CD4-positive, alpha-beta memory T cell (primary cell): ENCODE data around the gene PTPRD. TPM values are rescaled to one million over a fixed set of nuclear protein-coding genes. Genes with fewer than 3 reads are reported as not detected.

Source experiments
- CTCF ChIA-PET: fragments of 350-600 bp; sonication (Branson Sonifier 250); formaldehyde crosslinking; loops from one replicate; lab custom pipeline; 2021; ENCODE audit warnings: inconsistent platforms; ENCODE audit not compliant: partially characterized antibody; lab: Charles Lee
- POLR2A ChIA-PET: fragments of 350-600 bp; sonication (Branson Sonifier 250); formaldehyde crosslinking; loops from one replicate; lab custom pipeline; 2021; ENCODE audit not compliant: partially characterized antibody; lab: Charles Lee
- DNase-seq, 5 donors: peaks; one replicate each; pipeline versions ENCODE4 v3.0.0 to v3.0.0-alpha.2; 2020 to 2022; ENCODE audit warnings: mixed read lengths in 1 of 5
- H3K27ac ChIP-seq: one replicate; pipeline ENCODE4 v1.7.0; 2013; ENCODE audit warnings: low read depth, low read length
- H3K27me3 ChIP-seq: 2 replicates; pipeline ENCODE4 v1.7.0; 2013; ENCODE audit warnings: mild to moderate bottlenecking, low read length, moderate library complexity; ENCODE audit not compliant: insufficient read depth
- H3K36me3 ChIP-seq: 2 replicates; pipeline ENCODE4 v1.7.0; 2013; ENCODE audit warnings: mild to moderate bottlenecking, low read length, moderate library complexity; ENCODE audit not compliant: insufficient read depth
- H3K4me1 ChIP-seq: 2 replicates; pipeline ENCODE4 v1.7.0; 2013; ENCODE audit warnings: mild to moderate bottlenecking, low read length, moderate library complexity; ENCODE audit not compliant: insufficient read depth
- H3K4me3 ChIP-seq, 2 donors: one replicate each; pipeline ENCODE4 v1.7.0; 2013; ENCODE audit warnings: low read length in 2 of 2, mild to moderate bottlenecking in 1 of 2
- H3K9me3 ChIP-seq, 2 donors: one replicate each; pipeline ENCODE4 v1.7.0; 2013; ENCODE audit warnings: low read length in 2 of 2, control low read depth in 1 of 2; ENCODE audit not compliant: control insufficient read depth in 1 of 2
- H3K27ac Mint-ChIP-seq, 7 donors: one replicate each; pipeline ENCODE4 v1.8.0; 2020 to 2021; ENCODE audit warnings: mixed read lengths in 7 of 7, mild to moderate bottlenecking in 6 of 7, inconsistent platforms in 3 of 7, moderate library complexity in 3 of 7
- H3K27me3 Mint-ChIP-seq, 2 donors: one replicate each; pipeline ENCODE4 v1.8.0; 2020 to 2021; ENCODE audit warnings: mixed read lengths in 2 of 2
- H3K36me3 Mint-ChIP-seq, 2 donors: one replicate each; pipeline ENCODE4 v1.8.0; 2020 to 2021; ENCODE audit warnings: mixed read lengths in 2 of 2, inconsistent platforms in 1 of 2, mild to moderate bottlenecking in 1 of 2
- H3K4me1 Mint-ChIP-seq, 4 donors: one replicate each; pipeline ENCODE4 v1.8.0; 2020 to 2021; ENCODE audit warnings: mixed read lengths in 4 of 4, mild to moderate bottlenecking in 1 of 4
- H3K4me3 Mint-ChIP-seq, 8 donors: one replicate each; pipeline ENCODE4 v1.8.0; 2020 to 2021; ENCODE audit warnings: mixed read lengths in 8 of 8, mild to moderate bottlenecking in 7 of 8, moderate library complexity in 6 of 8, inconsistent platforms in 3 of 8
- H3K9me3 Mint-ChIP-seq, 8 donors: one replicate each; pipeline ENCODE4 v1.8.0; 2020 to 2021; ENCODE audit warnings: mixed read lengths in 8 of 8, mild to moderate bottlenecking in 5 of 8, inconsistent platforms in 3 of 8, moderate library complexity in 1 of 8
- intact Hi-C: fragments of 100-400 bp; cut with micrococcal nuclease; formaldehyde crosslinking; loops from one replicate; pipeline ENCODE4 v1.15.1; 2023
- polyA plus RNA-seq, 2 donors: library from polyadenylated mRNA; unstranded; fragments of 300-500 nt; fragmentation: Illumina TruSeq; gene quantifications; one replicate each; pipeline ENCODE4 v1.2.3, GENCODE V29; 2021
- total RNA-seq, 2 experiments: library from RNA; stranded (reverse); gene quantifications; one replicate each; pipeline ENCODE4 v1.2.3, GENCODE V29; 2021

The PTPRD gene
- total and polyA plus RNA-seq, 4 experiments from 2014 or later = not detected

DNA sequence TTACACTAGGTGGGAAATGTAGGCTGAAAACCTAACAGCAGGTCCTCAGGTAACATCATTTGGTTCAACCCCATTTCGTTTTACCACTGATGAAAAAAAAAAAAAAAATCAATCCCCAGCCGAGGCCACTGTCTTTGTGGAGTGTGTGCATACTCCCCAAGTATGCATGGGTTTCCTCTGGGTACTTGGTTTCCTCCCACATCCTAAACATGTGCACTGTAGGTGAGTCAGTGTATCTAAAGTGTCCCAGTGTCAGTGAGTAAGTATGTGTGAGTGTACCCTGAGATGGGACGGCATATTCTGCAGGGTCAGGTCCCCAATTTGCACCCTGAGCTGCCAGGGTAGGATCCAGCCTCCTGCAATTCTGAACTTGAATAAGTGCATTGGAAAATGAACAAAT lies 1846.7 kb downstream of the PTPRD start:
- no peaks in the 10 kb centered on the region for H3K27me3 Mint-ChIP-seq
- CTCF ChIA-PET = no interaction called here
- no peaks in the 10 kb centered on the region for H3K36me3 ChIP-seq
- DNase-seq = no peak
- no peaks in the 10 kb centered on the region for H3K36me3 Mint-ChIP-seq
- H3K27me3 ChIP-seq = no peaks in the 10 kb centered on the region
- H3K9me3 Mint-ChIP-seq = no peaks in the 10 kb centered on the region
- no peak overlapping the region for H3K4me3 ChIP-seq
- H3K4me1 ChIP-seq = no peaks in the 10 kb centered on the region
- no peak overlapping the region for H3K4me3 Mint-ChIP-seq
- no peaks in the 10 kb centered on the region for H3K9me3 ChIP-seq
- no peaks in the 10 kb centered on the region for H3K4me1 Mint-ChIP-seq
- POLR2A ChIA-PET = no interaction called here
- no peak overlapping the region for H3K27ac ChIP-seq
- intact Hi-C loops = no loop called here
- H3K27ac Mint-ChIP-seq = no peak overlapping the region

DNA sequence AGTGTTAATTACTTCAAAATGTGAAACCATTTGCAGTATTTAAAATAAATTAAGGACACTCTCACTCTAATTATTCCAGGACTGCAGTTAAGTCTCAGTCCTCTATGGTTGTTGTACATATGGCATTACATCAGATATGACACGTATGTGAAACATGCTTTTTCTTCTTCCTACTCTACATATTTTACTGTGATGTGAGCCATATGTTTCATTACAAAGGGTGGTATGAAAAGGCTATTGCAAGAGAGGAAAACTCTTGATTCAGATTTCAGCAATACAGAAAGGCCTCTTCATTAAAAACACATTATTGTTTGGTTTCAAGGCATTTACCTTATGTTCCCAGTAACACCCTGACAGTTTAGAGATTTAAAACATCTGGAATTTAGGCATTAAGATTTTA lies 1848.8 kb downstream of the PTPRD start:
- Mint-ChIP-seq H3K4me1 (no peaks in the 10 kb centered on the region), H3K4me3 (no peak overlapping the region), H3K27ac (no peak overlapping the region), H3K27me3 (no peaks in the 10 kb centered on the region), H3K9me3 (no peaks in the 10 kb centered on the region), H3K36me3 (no peaks in the 10 kb centered on the region)
- DNase-seq = no peak
- Histone ChIP-seq H3K36me3 (no peaks in the 10 kb centered on the region), H3K27me3 (no peaks in the 10 kb centered on the region), H3K4me1 (no peaks in the 10 kb centered on the region), H3K4me3 (no peak overlapping the region), H3K27ac (no peak overlapping the region), H3K9me3 (no peaks in the 10 kb centered on the region)
- CTCF ChIA-PET = no interaction called here
- POLR2A ChIA-PET = no interaction called here
- intact Hi-C loops = no loop called here

DNA sequence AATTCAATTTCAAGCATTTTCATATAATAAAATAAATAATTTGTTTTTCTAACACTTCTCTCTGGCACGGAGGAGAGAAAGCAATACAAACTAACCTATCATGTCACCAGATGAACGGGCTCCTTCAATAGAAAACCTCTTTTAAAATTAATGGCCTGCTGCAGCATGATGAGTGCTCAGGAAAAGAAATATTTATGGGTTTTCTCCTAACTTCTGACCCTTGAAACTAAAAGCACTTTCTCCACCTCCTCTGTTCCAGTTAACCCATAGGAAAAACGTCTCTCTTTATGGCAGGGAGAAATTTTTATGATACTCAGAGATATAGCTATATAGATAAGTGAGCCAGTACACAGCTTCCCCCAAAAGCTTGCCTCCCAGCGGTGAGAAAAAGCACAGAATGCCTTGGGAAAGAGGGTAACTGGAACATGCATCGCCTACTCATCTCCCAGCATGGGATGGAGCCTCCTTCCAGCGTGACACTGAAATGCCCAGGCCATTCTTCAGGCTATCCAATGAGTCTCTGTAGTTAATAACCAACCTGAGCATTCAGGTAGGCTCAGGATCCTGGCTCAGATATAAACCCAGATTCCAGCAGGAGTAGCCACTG lies 1850.2 kb downstream of the PTPRD start:
- no peaks in the 10 kb centered on the region for H3K9me3 Mint-ChIP-seq
- CTCF ChIA-PET = interaction anchor here (1.3 kb wide), 1 partner anchor 11 kb away, joined by 4 read pairs; no protein-coding TSS in a partner anchor
- Histone ChIP-seq H3K9me3 (no peaks in the 10 kb centered on the region), H3K27ac (no peak overlapping the region), H3K4me1 (no peaks in the 10 kb centered on the region), H3K36me3 (no peaks in the 10 kb centered on the region), H3K4me3 (no peak overlapping the region), H3K27me3 (no peaks in the 10 kb centered on the region)
- no peaks in the 10 kb centered on the region for H3K27me3 Mint-ChIP-seq
- no peak overlapping the region for H3K27ac Mint-ChIP-seq
- H3K4me3 Mint-ChIP-seq = no peak overlapping the region
- no peaks in the 10 kb centered on the region for H3K36me3 Mint-ChIP-seq
- no peaks in the 10 kb centered on the region for H3K4me1 Mint-ChIP-seq
- intact Hi-C loops = no loop called here
- DNase-seq = no peak
- POLR2A ChIA-PET = no interaction called here

DNA sequence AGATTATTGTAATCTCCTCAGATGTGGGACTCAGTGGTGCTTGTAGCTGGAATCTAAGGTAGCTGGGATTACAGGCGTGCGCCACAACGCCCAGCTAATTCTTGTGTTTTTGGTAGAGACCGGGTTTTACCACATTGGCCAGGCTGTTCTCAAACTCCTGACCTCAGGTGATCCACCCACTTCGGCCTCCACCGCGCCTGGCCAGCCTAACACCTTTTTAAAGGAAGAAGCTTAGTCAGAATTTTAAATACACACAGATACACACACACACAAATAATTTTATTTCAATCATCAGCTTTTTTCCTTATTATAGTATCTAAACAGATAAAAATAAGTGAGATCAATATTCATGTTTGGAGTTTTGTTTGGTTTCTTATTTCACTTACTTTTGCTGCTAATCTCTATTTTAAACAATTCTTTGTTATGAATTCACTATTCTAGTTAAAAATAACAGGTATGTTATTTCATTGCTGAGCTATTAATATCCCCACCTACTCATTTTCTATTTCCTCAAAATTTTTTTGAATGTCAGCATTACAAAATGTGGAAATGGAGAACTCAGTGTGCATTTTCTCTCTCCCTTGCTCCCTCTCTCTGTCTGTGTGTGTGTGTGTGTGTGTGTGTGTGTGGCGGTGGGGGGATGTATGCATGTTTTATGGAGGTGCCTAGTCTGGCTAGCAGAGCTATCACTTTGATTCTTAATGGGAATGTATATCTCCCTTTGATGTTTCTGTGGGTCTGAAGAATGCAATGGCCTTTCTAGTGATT lies 1852.6 kb downstream of the PTPRD start:
- Histone ChIP-seq H3K4me3 (no peak overlapping the region), H3K36me3 (no peaks in the 10 kb centered on the region), H3K9me3 (no peaks in the 10 kb centered on the region), H3K27me3 (no peaks in the 10 kb centered on the region), H3K27ac (no peak overlapping the region), H3K4me1 (no peaks in the 10 kb centered on the region)
- no peak for DNase-seq
- POLR2A ChIA-PET = no interaction called here
- Mint-ChIP-seq H3K4me1 (no peaks in the 10 kb centered on the region), H3K27me3 (no peaks in the 10 kb centered on the region), H3K36me3 (no peaks in the 10 kb centered on the region), H3K4me3 (no peak overlapping the region), H3K27ac (no peak overlapping the region), H3K9me3 (no peaks in the 10 kb centered on the region)
- CTCF ChIA-PET = no interaction called here
- intact Hi-C loops = no loop called here

DNA sequence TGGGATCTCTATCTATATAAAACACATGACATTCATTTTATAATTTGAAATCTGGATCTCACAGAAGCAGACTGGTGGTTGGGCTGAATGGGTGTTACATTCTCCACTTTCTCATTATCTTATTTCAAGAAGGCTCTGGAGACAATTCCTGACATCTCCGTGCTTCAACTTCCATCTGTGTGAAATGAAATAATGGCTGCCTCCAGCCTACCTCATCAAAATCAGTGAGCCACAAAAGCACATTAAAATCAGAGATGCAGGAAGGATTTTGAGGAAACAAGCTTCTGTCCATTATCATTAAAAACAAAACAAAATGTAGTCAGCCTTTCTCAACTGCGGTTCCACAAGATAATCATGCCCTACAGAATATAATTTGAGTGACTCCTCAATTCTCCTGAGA lies 1854.9 kb downstream of the PTPRD start:
- no peak overlapping the region for H3K4me3 ChIP-seq
- ChIA-PET CTCF (no interaction called here), POLR2A (no interaction called here)
- H3K27me3 ChIP-seq = no peaks in the 10 kb centered on the region
- H3K27me3 Mint-ChIP-seq = no peaks in the 10 kb centered on the region
- intact Hi-C loops = no loop called here
- no peaks in the 10 kb centered on the region for H3K4me1 ChIP-seq
- H3K27ac ChIP-seq = no peak overlapping the region
- H3K27ac Mint-ChIP-seq = no peak overlapping the region
- no peak overlapping the region for H3K4me3 Mint-ChIP-seq
- no peaks in the 10 kb centered on the region for H3K36me3 Mint-ChIP-seq
- no peaks in the 10 kb centered on the region for H3K9me3 Mint-ChIP-seq
- H3K36me3 ChIP-seq = no peaks in the 10 kb centered on the region
- no peaks in the 10 kb centered on the region for H3K4me1 Mint-ChIP-seq
- DNase-seq = no peak
- H3K9me3 ChIP-seq = no peaks in the 10 kb centered on the region

DNA sequence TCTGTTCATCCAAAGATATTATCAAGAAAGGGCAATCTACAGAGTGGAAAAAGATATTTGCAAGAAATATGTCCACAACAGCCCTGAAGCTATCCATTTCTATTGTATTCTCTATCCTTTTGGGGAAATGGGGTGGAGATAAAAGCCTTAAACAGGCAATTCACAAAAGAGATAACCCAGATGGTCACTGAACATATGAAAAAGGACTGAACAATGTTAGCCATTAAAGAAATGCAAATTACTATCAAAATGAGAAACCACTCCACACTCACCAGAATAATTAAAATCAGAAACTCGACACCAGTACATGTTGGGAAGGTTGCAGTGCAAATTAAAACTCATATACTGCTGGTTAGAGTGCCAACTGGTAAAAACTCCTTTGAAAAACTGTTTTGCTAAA lies 1858.1 kb downstream of the PTPRD start:
- no peaks in the 10 kb centered on the region for H3K36me3 Mint-ChIP-seq
- H3K9me3 Mint-ChIP-seq = peaks cover 0 to 2% (median 0%) of the 10 kb centered on the region in 8 donors
- no peak overlapping the region for H3K27ac ChIP-seq
- H3K9me3 ChIP-seq = no peaks in the 10 kb centered on the region
- H3K4me1 Mint-ChIP-seq = no peaks in the 10 kb centered on the region
- intact Hi-C loops = no loop called here
- DNase-seq = no peak
- POLR2A ChIA-PET = no interaction called here
- H3K4me1 ChIP-seq = no peaks in the 10 kb centered on the region
- no peaks in the 10 kb centered on the region for H3K36me3 ChIP-seq
- H3K4me3 Mint-ChIP-seq = no peak overlapping the region
- H3K27me3 Mint-ChIP-seq = peaks cover 0 to 1% of the 10 kb centered on the region in 2 donors
- no peaks in the 10 kb centered on the region for H3K27me3 ChIP-seq
- H3K27ac Mint-ChIP-seq = no peak overlapping the region
- H3K4me3 ChIP-seq = no peak overlapping the region
- CTCF ChIA-PET = no interaction called here

DNA sequence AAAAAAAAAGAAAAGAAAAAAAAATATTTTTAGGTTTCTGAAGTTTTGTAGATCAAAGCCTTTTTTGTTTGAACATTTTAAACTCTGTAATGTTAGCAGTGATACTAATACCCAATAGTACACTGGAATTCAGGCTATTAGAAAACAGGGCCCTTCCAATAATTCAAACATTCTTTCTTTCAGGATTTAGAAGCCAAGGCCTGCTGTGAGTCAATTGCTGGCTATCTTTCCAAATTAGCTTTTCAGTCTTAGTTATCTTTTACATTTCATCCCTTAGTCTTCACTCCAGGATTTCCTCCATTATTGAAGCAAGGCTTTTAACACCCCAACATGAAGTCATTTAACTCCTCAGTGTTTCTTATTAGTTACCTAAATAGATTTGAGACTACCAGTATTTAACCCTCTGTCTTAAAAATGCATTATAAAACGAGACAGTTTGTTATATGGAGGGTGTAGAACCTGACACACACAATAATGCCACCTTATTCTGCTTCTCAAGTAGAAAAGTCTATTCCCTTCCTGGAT lies 1861.3 kb downstream of the PTPRD start:
- intact Hi-C loops = no loop called here
- Histone ChIP-seq H3K27ac (no peak overlapping the region), H3K36me3 (no peaks in the 10 kb centered on the region), H3K9me3 (no peaks in the 10 kb centered on the region), H3K4me3 (no peak overlapping the region), H3K4me1 (no peaks in the 10 kb centered on the region), H3K27me3 (no peaks in the 10 kb centered on the region)
- Mint-ChIP-seq H3K36me3 (no peaks in the 10 kb centered on the region), H3K27ac (no peak overlapping the region), H3K4me3 (no peak overlapping the region), H3K9me3 (peaks cover 0 to 2% (median 0%) of the 10 kb centered on the region in 8 donors), H3K27me3 (peaks cover 0 to 1% of the 10 kb centered on the region in 2 donors), H3K4me1 (no peaks in the 10 kb centered on the region)
- DNase-seq = no peak
- ChIA-PET CTCF (no interaction called here), POLR2A (no interaction called here)
